ENCODE data around the gene DLGAP1. TPM values are rescaled to one million over a fixed set of nuclear protein-coding genes. Genes with fewer than 3 reads are reported as not detected.
"Not testable (repeated sequence)": the region's sequence is repeated elsewhere in the genome, so short reads cannot be mapped to it uniquely, and the experiment has no call there.

The DLGAP1 gene
- total RNA-seq, 2 experiments from 2014 or later = not detected

- DNase-seq = no peak
- H3K4me3 Mint-ChIP-seq = peak overlapping the region; percentile 31
- no peak for ATAC-seq (ENCODE audit: low read depth)
- no peaks in the 10 kb centered on the region for H3K27me3 Mint-ChIP-seq
- POLR2A ChIA-PET = interaction anchor here (3.8 kb wide), 1 partner anchor 12 kb away, joined by 52 read pairs; no protein-coding TSS in a partner anchor
- H3K9me3 Mint-ChIP-seq = peaks cover 3% of the 10 kb centered on the region
- peaks cover 21% of the 10 kb centered on the region for H3K4me1 Mint-ChIP-seq
- peaks cover 9% of the 10 kb centered on the region for H3K36me3 Mint-ChIP-seq
- H3K27ac Mint-ChIP-seq = no peak overlapping the region
Measured at GRCh38 chr18:3607309-3608098, 847.6 kb downstream of the DLGAP1 start.

GRCh38 chr18:3606863-3607262 is 848.2 kb downstream of the DLGAP1 start:
- not testable (repeated sequence) for DNase-seq; H3K9me3 Mint-ChIP-seq; ATAC-seq (ENCODE audit: low read depth); H3K36me3 Mint-ChIP-seq; H3K27me3 Mint-ChIP-seq; H3K4me3 Mint-ChIP-seq; H3K27ac Mint-ChIP-seq
- peaks cover 24% of the 10 kb centered on the region for H3K4me1 Mint-ChIP-seq
- POLR2A ChIA-PET = interaction anchor here (3.8 kb wide), 1 partner anchor 11 kb away, joined by 52 read pairs; no protein-coding TSS in a partner anchor

DNA sequence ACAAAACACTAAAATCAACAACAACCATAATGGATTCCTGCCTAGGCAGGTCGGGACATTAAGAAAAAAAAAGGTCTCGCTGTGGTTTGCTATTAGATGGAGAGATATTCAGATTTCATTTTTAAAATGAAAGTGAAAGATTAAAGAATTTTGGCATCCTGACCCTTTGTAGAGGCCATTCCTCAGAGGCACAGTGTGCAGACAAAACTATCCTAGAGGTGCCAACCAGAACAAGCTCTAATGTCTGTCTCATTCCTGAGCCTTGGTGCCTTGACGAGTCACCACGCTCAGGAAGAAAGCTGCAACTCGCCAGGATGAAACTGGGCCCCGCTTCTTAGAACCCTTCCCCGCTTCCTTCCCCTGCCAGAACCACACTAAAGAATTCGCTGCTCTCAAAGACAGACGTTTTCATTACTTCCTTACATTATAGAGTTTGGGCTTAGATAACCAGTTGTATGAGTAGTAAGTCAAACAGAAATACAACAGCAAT is 849.1 kb downstream of the DLGAP1 start:
- DNase-seq (peak; percentile 55), ATAC-seq (ENCODE audit: low read depth) (peak; percentile 47)
- peaks cover 25% of the 10 kb centered on the region for H3K4me1 Mint-ChIP-seq
- POLR2A ChIA-PET = interaction anchor here (0.8 to 3.8 kb wide), 8 partner anchors 10 to 360 kb away, joined by 3 to 52 read pairs (median 4); partner anchors contain the start of genes MYL12A and MYL12B
- H3K27ac Mint-ChIP-seq = no peak overlapping the region
- H3K9me3 Mint-ChIP-seq = peaks cover 3% of the 10 kb centered on the region
- H3K36me3 Mint-ChIP-seq = peaks cover 9% of the 10 kb centered on the region
- H3K27me3 Mint-ChIP-seq = no peaks in the 10 kb centered on the region
- no peak overlapping the region for H3K4me3 Mint-ChIP-seq

- POLR2A ChIA-PET = interaction anchor here (0.8 to 3.8 kb wide), 8 partner anchors 10 to 359 kb away, joined by 3 to 52 read pairs (median 4); partner anchors contain the start of genes MYL12A and MYL12B
- Mint-ChIP-seq H3K27ac (no peak overlapping the region), H3K9me3 (peaks cover 3% of the 10 kb centered on the region), H3K4me1 (peaks cover 25% of the 10 kb centered on the region), H3K4me3 (no peak overlapping the region), H3K27me3 (no peaks in the 10 kb centered on the region), H3K36me3 (peaks cover 9% of the 10 kb centered on the region)
- ATAC-seq (ENCODE audit: low read depth) (no peak), DNase-seq (no peak)
Measured at GRCh38 chr18:3605486-3605952, 849.6 kb downstream of the DLGAP1 start.

DNA sequence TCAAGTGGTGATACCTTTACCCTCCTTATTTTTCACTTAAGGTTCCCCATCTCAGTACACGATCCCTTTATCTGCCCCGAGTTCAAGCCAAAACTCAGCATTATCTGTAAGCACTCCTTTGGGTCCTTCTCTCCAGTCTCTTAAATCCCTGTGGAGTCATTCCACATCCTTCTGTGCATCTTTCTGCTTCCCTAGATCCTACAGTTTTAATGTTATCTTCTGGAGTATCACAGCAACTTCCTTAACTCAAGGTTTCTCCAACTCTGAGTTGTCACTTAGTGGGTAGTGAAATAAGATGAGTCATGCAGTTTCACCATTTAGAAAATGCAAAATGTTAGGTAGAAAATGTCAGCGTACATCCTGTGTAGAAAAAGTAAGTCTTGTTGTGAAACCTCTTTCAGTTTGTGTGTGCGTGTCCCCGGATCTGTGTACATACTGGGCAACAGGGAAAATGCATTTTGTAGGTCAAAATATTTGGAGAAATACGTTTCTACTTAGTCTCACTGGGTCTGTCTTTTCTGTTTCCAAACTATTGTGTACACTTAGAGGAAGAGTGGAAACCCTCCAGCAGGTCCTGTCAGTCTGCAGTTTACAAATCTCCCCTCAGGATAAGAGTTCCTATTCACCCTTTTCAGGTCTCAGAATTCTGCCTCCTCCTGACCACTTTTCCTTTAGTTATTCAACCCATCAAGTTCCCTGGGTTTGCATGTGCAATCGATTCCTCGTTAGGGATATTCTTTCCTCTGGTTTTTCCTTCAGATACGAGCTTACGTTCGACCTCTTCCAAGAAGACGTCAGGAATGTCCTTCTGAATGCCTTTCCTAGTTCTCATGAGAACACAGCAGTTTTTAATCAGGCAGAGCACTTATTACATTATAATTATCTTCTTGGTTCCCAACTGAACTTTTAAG is 850.4 kb downstream of the DLGAP1 start:
- Mint-ChIP-seq H3K36me3 (peaks cover 9% of the 10 kb centered on the region), H3K27ac (no peak overlapping the region), H3K4me1 (peaks cover 20% of the 10 kb centered on the region), H3K27me3 (no peaks in the 10 kb centered on the region), H3K9me3 (peaks cover 3% of the 10 kb centered on the region), H3K4me3 (no peak overlapping the region)
- POLR2A ChIA-PET = interaction anchor here (0.8 to 3.8 kb wide), 9 partner anchors 9 to 359 kb away, joined by 3 to 59 read pairs (median 5); partner anchors contain the start of genes MYL12A and MYL12B
- peak; percentile 65 for ATAC-seq (ENCODE audit: low read depth)
- no peak for DNase-seq

GRCh38 chr18:3604235-3604497 is 850.9 kb downstream of the DLGAP1 start:
- POLR2A ChIA-PET = interaction anchor here (0.7 to 2.9 kb wide), 4 partner anchors 10 to 343 kb away, joined by 3 to 59 read pairs (median 4); partner anchors contain the start of gene MYL12B
- Mint-ChIP-seq H3K27ac (no peak overlapping the region), H3K4me3 (no peak overlapping the region), H3K9me3 (no peaks in the 10 kb centered on the region), H3K36me3 (peaks cover 5% of the 10 kb centered on the region), H3K27me3 (no peaks in the 10 kb centered on the region), H3K4me1 (peaks cover 18% of the 10 kb centered on the region)
- no peak for ATAC-seq (ENCODE audit: low read depth)
- DNase-seq = no peak

GRCh38 chr18:3603421-3604234 is 851.5 kb downstream of the DLGAP1 start:
- no peak overlapping the region for H3K4me3 Mint-ChIP-seq
- peak; percentile 21 for ATAC-seq (ENCODE audit: low read depth)
- H3K4me1 Mint-ChIP-seq = peaks cover 18% of the 10 kb centered on the region
- H3K27me3 Mint-ChIP-seq = no peaks in the 10 kb centered on the region
- POLR2A ChIA-PET = interaction anchor here (0.7 to 2.9 kb wide), 6 partner anchors 10 to 998 kb away, joined by 3 to 59 read pairs (median 4); partner anchors contain the start of gene MYL12B
- H3K36me3 Mint-ChIP-seq = peaks cover 3% of the 10 kb centered on the region
- no peak overlapping the region for H3K27ac Mint-ChIP-seq
- no peak for DNase-seq
- H3K9me3 Mint-ChIP-seq = no peaks in the 10 kb centered on the region

- Mint-ChIP-seq H3K4me1 (peaks cover 15% of the 10 kb centered on the region), H3K36me3 (peaks cover 13% of the 10 kb centered on the region)
- DNase-seq; H3K9me3 Mint-ChIP-seq; H3K27ac Mint-ChIP-seq; H3K4me3 Mint-ChIP-seq; H3K27me3 Mint-ChIP-seq; ATAC-seq (ENCODE audit: low read depth): not testable (repeated sequence)
- POLR2A ChIA-PET = interaction anchor here (0.6 to 2.9 kb wide), 4 partner anchors 7 to 619 kb away, joined by 3 to 59 read pairs (median 5); no protein-coding TSS in a partner anchor
Measured at GRCh38 chr18:3601106-3601755, 853.9 kb downstream of the DLGAP1 start.

DNA sequence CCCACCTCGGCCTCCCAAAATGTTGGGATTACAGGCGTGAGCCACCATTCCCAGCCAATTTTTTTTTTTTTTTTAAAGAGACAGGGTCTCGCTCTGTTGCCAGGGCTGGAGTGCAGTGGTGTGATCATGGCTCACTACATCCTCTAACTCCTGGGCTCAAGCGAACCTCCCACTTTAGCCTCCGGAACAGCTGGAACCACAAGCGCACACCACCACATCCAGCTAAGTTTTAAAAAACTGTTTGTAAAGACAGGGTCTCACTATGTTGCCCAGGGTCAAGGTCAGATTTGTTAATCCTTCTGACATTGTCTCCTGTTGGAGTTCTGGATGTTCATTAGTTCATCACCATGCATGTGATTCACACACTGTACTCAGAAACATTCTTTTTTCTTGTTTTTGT is 855.2 kb downstream of the DLGAP1 start:
- Mint-ChIP-seq H3K9me3 (no peaks in the 10 kb centered on the region), H3K4me3 (no peak overlapping the region), H3K27me3 (no peaks in the 10 kb centered on the region), H3K27ac (no peak overlapping the region), H3K36me3 (peaks cover 15% of the 10 kb centered on the region), H3K4me1 (peaks cover 27% of the 10 kb centered on the region)
- no peak for ATAC-seq (ENCODE audit: low read depth)
- POLR2A ChIA-PET = interaction anchor here (1.5 kb wide), 1 partner anchor 9 kb away, joined by 3 read pairs; no protein-coding TSS in a partner anchor
- DNase-seq = no peak

DNA sequence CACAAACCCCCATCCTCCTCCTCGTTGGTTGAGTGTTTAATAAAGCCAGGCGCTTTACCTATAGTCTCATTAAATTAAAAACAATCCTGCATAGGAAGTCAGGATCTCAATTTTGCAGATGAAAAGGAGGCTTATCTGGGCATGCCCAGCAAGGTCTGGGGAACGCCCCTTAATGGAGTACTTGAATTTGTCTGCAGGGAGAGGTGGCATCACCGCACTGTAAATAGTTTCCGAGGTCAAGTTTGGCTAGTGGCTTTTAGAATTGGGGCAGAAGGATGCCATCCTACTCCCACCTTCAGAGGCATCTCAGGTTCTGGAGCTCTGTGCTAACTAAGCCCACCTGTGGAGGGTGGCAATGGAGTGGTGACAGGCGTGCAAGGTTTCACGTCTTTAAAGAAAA is 855.9 kb downstream of the DLGAP1 start:
- ATAC-seq (ENCODE audit: low read depth) (no peak), DNase-seq (no peak)
- H3K36me3 Mint-ChIP-seq = peaks cover 15% of the 10 kb centered on the region
- H3K27me3 Mint-ChIP-seq = no peaks in the 10 kb centered on the region
- H3K27ac Mint-ChIP-seq = no peak overlapping the region
- no peak overlapping the region for H3K4me3 Mint-ChIP-seq
- POLR2A ChIA-PET = interaction anchor here (1.5 kb wide), 1 partner anchor 9 kb away, joined by 3 read pairs; no protein-coding TSS in a partner anchor
- peaks cover 27% of the 10 kb centered on the region for H3K4me1 Mint-ChIP-seq
- H3K9me3 Mint-ChIP-seq = no peaks in the 10 kb centered on the region

DNA sequence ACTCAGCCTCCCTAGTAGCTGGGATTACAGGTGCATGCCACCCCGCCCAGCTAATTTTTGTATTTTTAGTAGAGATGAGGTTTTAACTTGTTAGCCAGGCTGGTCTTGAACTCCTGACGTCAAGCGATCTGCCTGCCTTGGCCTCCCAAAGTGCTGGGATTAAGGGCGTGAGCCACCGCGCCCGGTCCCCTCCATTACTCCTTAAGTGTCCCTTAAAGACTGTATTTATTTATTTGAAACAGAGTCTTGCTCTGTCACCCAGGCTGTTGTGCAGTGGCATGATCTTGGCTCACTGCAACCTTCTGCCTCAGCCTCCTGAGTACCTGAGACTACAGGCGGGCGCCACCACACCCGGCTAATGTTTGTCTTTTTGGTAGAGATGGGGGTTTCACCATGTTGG is 856.5 kb downstream of the DLGAP1 start:
- POLR2A ChIA-PET = interaction anchor here (0.7 to 0.9 kb wide), 2 partner anchors 322 to 351 kb away, joined by 4 to 5 read pairs; partner anchors contain the start of gene MYL12A
- H3K4me1 Mint-ChIP-seq = peaks cover 29% of the 10 kb centered on the region
- DNase-seq (no peak), ATAC-seq (ENCODE audit: low read depth) (no peak)
- peaks cover 15% of the 10 kb centered on the region for H3K36me3 Mint-ChIP-seq
- no peaks in the 10 kb centered on the region for H3K27me3 Mint-ChIP-seq
- H3K9me3 Mint-ChIP-seq = no peaks in the 10 kb centered on the region
- H3K27ac Mint-ChIP-seq = no peak overlapping the region
- no peak overlapping the region for H3K4me3 Mint-ChIP-seq
